Progenitor cell of endocrine pancreas (in vitro differentiated cells): ENCODE data around the gene SLAIN2. TPM values are rescaled to one million over a fixed set of nuclear protein-coding genes. Genes with fewer than 3 reads are reported as not detected.

Experiments
- DNase-seq: peaks from one replicate; pipeline ENCODE4 v3.0.0; 2021; ENCODE audit warnings: low spot score; ENCODE audit not compliant: unreplicated experiment
- H3K27ac Mint-ChIP-seq: 2 replicates; pipeline ENCODE4 v1.8.0; 2021; ENCODE audit warnings: mild to moderate bottlenecking, moderate library complexity, mixed read lengths
- H3K27me3 Mint-ChIP-seq: 2 replicates; pipeline ENCODE4 v1.8.0; 2021; ENCODE audit warnings: mixed read lengths
- H3K36me3 Mint-ChIP-seq: 2 replicates; pipeline ENCODE4 v1.8.0; 2022; ENCODE audit warnings: mixed read lengths; ENCODE audit not compliant: insufficient read depth
- H3K4me1 Mint-ChIP-seq: 2 replicates; pipeline ENCODE4 v1.8.0; 2021; ENCODE audit warnings: low read depth, mixed read lengths
- H3K4me3 Mint-ChIP-seq: 2 replicates; pipeline ENCODE4 v1.8.0; 2021; ENCODE audit warnings: low read depth, mild to moderate bottlenecking, moderate library complexity, mixed read lengths
- H3K9me3 Mint-ChIP-seq: 2 replicates; pipeline ENCODE4 v1.8.0; 2021; ENCODE audit warnings: low read depth, mixed read lengths
- CTCF ChIP-seq: fragments of 200-600 bp; sonication (generic); IDR thresholded peaks from one replicate; pipeline ENCODE4 v1.5.0; 2021; ENCODE audit warnings: antibody characterized with exemption, mild to moderate bottlenecking; ENCODE audit not compliant: unreplicated experiment
- total RNA-seq: library from RNA; stranded (reverse); gene quantifications from 2 replicates; pipeline ENCODE4 v1.2.1, GENCODE V29; 2021

SLAIN2 gene
- total RNA-seq, 1 donor from 2014 or later, result 54.5 TPM

- H3K4me1 Mint-ChIP-seq, result no peaks in the 10 kb centered on the region
- peaks cover 2% of the 10 kb centered on the region for H3K9me3 Mint-ChIP-seq
- H3K27ac Mint-ChIP-seq, result no peak overlapping the region
- no peak for DNase-seq
- TF ChIP-seq CTCF, result no peak
- H3K36me3 Mint-ChIP-seq, result peaks cover 20% of the 10 kb centered on the region
- H3K4me3 Mint-ChIP-seq, result no peak overlapping the region
- H3K27me3 Mint-ChIP-seq, result no peaks in the 10 kb centered on the region
These were observed 69.5 kb downstream of the SLAIN2 start for GRCh38 chr4:48410812-48411211.

- no peak for DNase-seq
- Mint-ChIP-seq H3K9me3 (peaks cover 9% of the 10 kb centered on the region), H3K4me3 (no peak overlapping the region), H3K27ac (no peak overlapping the region), H3K27me3 (no peaks in the 10 kb centered on the region), H3K36me3 (peaks cover 26% of the 10 kb centered on the region), H3K4me1 (peaks cover 3% of the 10 kb centered on the region)
- no peak for TF ChIP-seq CTCF
These were observed 78.8 kb downstream of the SLAIN2 start for GRCh38 chr4:48420144-48420543.

GRCh38 chr4:48421101-48421500, 79.8 kb downstream of the SLAIN2 start:
- Mint-ChIP-seq H3K4me1 (peaks cover 3% of the 10 kb centered on the region), H3K27ac (no peak overlapping the region), H3K27me3 (no peaks in the 10 kb centered on the region), H3K4me3 (no peak overlapping the region), H3K36me3 (peaks cover 26% of the 10 kb centered on the region), H3K9me3 (peaks cover 9% of the 10 kb centered on the region)
- no peak for DNase-seq
- TF ChIP-seq CTCF, result no peak

- Mint-ChIP-seq H3K36me3 (peaks cover 4% of the 10 kb centered on the region), H3K27me3 (no peaks in the 10 kb centered on the region), H3K4me1 (peaks cover 5% of the 10 kb centered on the region), H3K4me3 (no peak overlapping the region), H3K27ac (no peak overlapping the region), H3K9me3 (no peaks in the 10 kb centered on the region)
- TF ChIP-seq CTCF, result no peak
- DNase-seq, result no peak
These were observed 87.6 kb downstream of the SLAIN2 start for GRCh38 chr4:48428926-48429325.

GRCh38 chr4:48429709-48430474, 88.6 kb downstream of the SLAIN2 start:
- H3K4me1 Mint-ChIP-seq, result peaks cover 5% of the 10 kb centered on the region
- DNase-seq, result no peak
- no peaks in the 10 kb centered on the region for H3K27me3 Mint-ChIP-seq
- no peak overlapping the region for H3K27ac Mint-ChIP-seq
- H3K4me3 Mint-ChIP-seq, result no peak overlapping the region
- TF ChIP-seq CTCF, result no peak
- peaks cover 3% of the 10 kb centered on the region for H3K9me3 Mint-ChIP-seq
- peaks cover 4% of the 10 kb centered on the region for H3K36me3 Mint-ChIP-seq
